ENCODE measurements around the gene ASTN2.

ASTN2 gene

GRCh38 chr9:117317192-117317591, 97.7 kb downstream of the ASTN2 start:
- Histone ChIP-seq H3K9me3 (ENCODE audit: low read length) (no peaks in the 10 kb centered on the region), H3K27me3 (ENCODE audit: control insufficient read depth in 1 of 2, insufficient read depth in 2 of 2, low read length in 2 of 2) (no peaks in the 10 kb centered on the region), H3K27ac (ENCODE audit: low read depth, low read length) (no peak overlapping the region), H3K36me3 (ENCODE audit: insufficient read depth, low read length) (no peaks in the 10 kb centered on the region), H3K9ac (ENCODE audit: low read length) (no peak overlapping the region), H3K4me1 (ENCODE audit: insufficient read depth, low read length) (no peaks in the 10 kb centered on the region), H3K4me3 (ENCODE audit: low read depth in 1 of 2, low read length in 2 of 2) (no peak overlapping the region)

GRCh38 chr9:117315236-117315635, 99.6 kb downstream of the ASTN2 start:
- H3K27ac ChIP-seq (ENCODE audit: low read depth, low read length): no peak overlapping the region
- H3K9ac ChIP-seq (ENCODE audit: low read length): no peak overlapping the region
- H3K4me3 ChIP-seq (ENCODE audit: low read depth in 1 of 2, low read length in 2 of 2): no peak overlapping the region
- no peaks in the 10 kb centered on the region for H3K36me3 ChIP-seq (ENCODE audit: insufficient read depth, low read length)
- H3K27me3 ChIP-seq (ENCODE audit: control insufficient read depth in 1 of 2, insufficient read depth in 2 of 2, low read length in 2 of 2): no peaks in the 10 kb centered on the region
- no peaks in the 10 kb centered on the region for H3K4me1 ChIP-seq (ENCODE audit: insufficient read depth, low read length)
- H3K9me3 ChIP-seq (ENCODE audit: low read length): no peaks in the 10 kb centered on the region

GRCh38 chr9:117313989-117314388, 100.9 kb downstream of the ASTN2 start:
- Histone ChIP-seq H3K36me3 (ENCODE audit: insufficient read depth, low read length) (no peaks in the 10 kb centered on the region), H3K27me3 (ENCODE audit: control insufficient read depth in 1 of 2, insufficient read depth in 2 of 2, low read length in 2 of 2) (no peaks in the 10 kb centered on the region), H3K27ac (ENCODE audit: low read depth, low read length) (no peak overlapping the region), H3K9me3 (ENCODE audit: low read length) (no peaks in the 10 kb centered on the region), H3K4me1 (ENCODE audit: insufficient read depth, low read length) (no peaks in the 10 kb centered on the region), H3K4me3 (ENCODE audit: low read depth in 1 of 2, low read length in 2 of 2) (no peak overlapping the region), H3K9ac (ENCODE audit: low read length) (no peak overlapping the region)

GRCh38 chr9:117307701-117308100, 107.2 kb downstream of the ASTN2 start:
- Histone ChIP-seq H3K27me3 (ENCODE audit: control insufficient read depth in 1 of 2, insufficient read depth in 2 of 2, low read length in 2 of 2) (no peaks in the 10 kb centered on the region), H3K4me3 (ENCODE audit: low read depth in 1 of 2, low read length in 2 of 2) (no peak overlapping the region), H3K9ac (ENCODE audit: low read length) (no peak overlapping the region), H3K36me3 (ENCODE audit: insufficient read depth, low read length) (no peaks in the 10 kb centered on the region), H3K4me1 (ENCODE audit: insufficient read depth, low read length) (no peaks in the 10 kb centered on the region), H3K9me3 (ENCODE audit: low read length) (no peaks in the 10 kb centered on the region), H3K27ac (ENCODE audit: low read depth, low read length) (no peak overlapping the region)

- Histone ChIP-seq H3K4me1 (ENCODE audit: insufficient read depth, low read length) (no peaks in the 10 kb centered on the region), H3K9ac (ENCODE audit: low read length) (no peak overlapping the region), H3K4me3 (ENCODE audit: low read depth in 1 of 2, low read length in 2 of 2) (no peak overlapping the region), H3K9me3 (ENCODE audit: low read length) (no peaks in the 10 kb centered on the region), H3K36me3 (ENCODE audit: insufficient read depth, low read length) (no peaks in the 10 kb centered on the region), H3K27ac (ENCODE audit: low read depth, low read length) (no peak overlapping the region), H3K27me3 (ENCODE audit: control insufficient read depth in 1 of 2, insufficient read depth in 2 of 2, low read length in 2 of 2) (no peaks in the 10 kb centered on the region)
Observed at GRCh38 chr9:117306032-117306431, 108.8 kb downstream of the ASTN2 start.

GRCh38 chr9:117305454-117305853, 109.4 kb downstream of the ASTN2 start:
- no peaks in the 10 kb centered on the region for H3K4me1 ChIP-seq (ENCODE audit: insufficient read depth, low read length)
- no peak overlapping the region for H3K4me3 ChIP-seq (ENCODE audit: low read depth in 1 of 2, low read length in 2 of 2)
- H3K9ac ChIP-seq (ENCODE audit: low read length): no peak overlapping the region
- H3K36me3 ChIP-seq (ENCODE audit: insufficient read depth, low read length): no peaks in the 10 kb centered on the region
- no peak overlapping the region for H3K27ac ChIP-seq (ENCODE audit: low read depth, low read length)
- no peaks in the 10 kb centered on the region for H3K27me3 ChIP-seq (ENCODE audit: control insufficient read depth in 1 of 2, insufficient read depth in 2 of 2, low read length in 2 of 2)
- no peaks in the 10 kb centered on the region for H3K9me3 ChIP-seq (ENCODE audit: low read length)

- Histone ChIP-seq H3K9me3 (ENCODE audit: low read length) (no peaks in the 10 kb centered on the region), H3K27me3 (ENCODE audit: control insufficient read depth in 1 of 2, insufficient read depth in 2 of 2, low read length in 2 of 2) (no peaks in the 10 kb centered on the region), H3K4me3 (ENCODE audit: low read depth in 1 of 2, low read length in 2 of 2) (no peak overlapping the region), H3K36me3 (ENCODE audit: insufficient read depth, low read length) (no peaks in the 10 kb centered on the region), H3K4me1 (ENCODE audit: insufficient read depth, low read length) (no peaks in the 10 kb centered on the region), H3K9ac (ENCODE audit: low read length) (no peak overlapping the region), H3K27ac (ENCODE audit: low read depth, low read length) (no peak overlapping the region)
Observed at GRCh38 chr9:117304549-117304948, 110.3 kb downstream of the ASTN2 start.

- no peaks in the 10 kb centered on the region for H3K9me3 ChIP-seq (ENCODE audit: low read length)
- H3K4me1 ChIP-seq (ENCODE audit: insufficient read depth, low read length): no peaks in the 10 kb centered on the region
- H3K4me3 ChIP-seq (ENCODE audit: low read depth in 1 of 2, low read length in 2 of 2): no peak overlapping the region
- H3K9ac ChIP-seq (ENCODE audit: low read length): no peak overlapping the region
- no peaks in the 10 kb centered on the region for H3K27me3 ChIP-seq (ENCODE audit: control insufficient read depth in 1 of 2, insufficient read depth in 2 of 2, low read length in 2 of 2)
- no peak overlapping the region for H3K27ac ChIP-seq (ENCODE audit: low read depth, low read length)
- H3K36me3 ChIP-seq (ENCODE audit: insufficient read depth, low read length): no peaks in the 10 kb centered on the region
Observed at GRCh38 chr9:117303643-117304230, 111.1 kb downstream of the ASTN2 start.

GRCh38 chr9:117302487-117302886, 112.4 kb downstream of the ASTN2 start:
- Histone ChIP-seq H3K9ac (ENCODE audit: low read length) (no peak overlapping the region), H3K27ac (ENCODE audit: low read depth, low read length) (no peak overlapping the region), H3K4me1 (ENCODE audit: insufficient read depth, low read length) (no peaks in the 10 kb centered on the region), H3K9me3 (ENCODE audit: low read length) (no peaks in the 10 kb centered on the region), H3K4me3 (ENCODE audit: low read depth in 1 of 2, low read length in 2 of 2) (no peak overlapping the region), H3K27me3 (ENCODE audit: control insufficient read depth in 1 of 2, insufficient read depth in 2 of 2, low read length in 2 of 2) (no peaks in the 10 kb centered on the region), H3K36me3 (ENCODE audit: insufficient read depth, low read length) (no peaks in the 10 kb centered on the region)

- Histone ChIP-seq H3K9ac (ENCODE audit: low read length) (no peak overlapping the region), H3K4me3 (ENCODE audit: low read depth in 1 of 2, low read length in 2 of 2) (no peak overlapping the region), H3K9me3 (ENCODE audit: low read length) (no peaks in the 10 kb centered on the region), H3K27ac (ENCODE audit: low read depth, low read length) (no peak overlapping the region), H3K36me3 (ENCODE audit: insufficient read depth, low read length) (no peaks in the 10 kb centered on the region), H3K4me1 (ENCODE audit: insufficient read depth, low read length) (no peaks in the 10 kb centered on the region), H3K27me3 (ENCODE audit: control insufficient read depth in 1 of 2, insufficient read depth in 2 of 2, low read length in 2 of 2) (no peaks in the 10 kb centered on the region)
Observed at GRCh38 chr9:117300371-117301110, 114.3 kb downstream of the ASTN2 start.

- Histone ChIP-seq H3K9me3 (ENCODE audit: low read length) (no peaks in the 10 kb centered on the region), H3K27me3 (ENCODE audit: control insufficient read depth in 1 of 2, insufficient read depth in 2 of 2, low read length in 2 of 2) (no peaks in the 10 kb centered on the region), H3K36me3 (ENCODE audit: insufficient read depth, low read length) (no peaks in the 10 kb centered on the region), H3K4me1 (ENCODE audit: insufficient read depth, low read length) (no peaks in the 10 kb centered on the region), H3K27ac (ENCODE audit: low read depth, low read length) (no peak overlapping the region), H3K4me3 (ENCODE audit: low read depth in 1 of 2, low read length in 2 of 2) (no peak overlapping the region), H3K9ac (ENCODE audit: low read length) (no peak overlapping the region)
Observed at GRCh38 chr9:117296453-117296852, 118.4 kb downstream of the ASTN2 start.

Measured in muscle layer of colon (tissue), 2 donors.